Heart right ventricle (tissue), 16 donors: ENCODE measurements around the gene KCNJ5. TPM values are rescaled to one million over a fixed set of nuclear protein-coding genes. Genes with fewer than 3 reads are reported as not detected.

Source experiments
- ATAC-seq, 8 donors: fragments of 200-7000 bp; cut with Tn5 transposase; one replicate each; pipeline ENCODE4 v1.9.1; 2020; ENCODE audit warnings: mild to moderate bottlenecking in 8 of 8, moderate library complexity in 8 of 8, moderate number of reproducible peaks in 1 of 8
- DNase-seq, 2 donors: peaks; one replicate each; pipeline ENCODE4 v3.0.0-alpha.2; 2020
- H3K27ac ChIP-seq, 10 donors: fragments of 200-600 bp; sonication (generic) in 2 of 10; one replicate each; pipeline versions ENCODE4 v1.5.0 to v1.8.0; 2020 to 2022; ENCODE audit warnings: mild to moderate bottlenecking in 3 of 10
- H3K27me3 ChIP-seq, 7 donors: fragments of 200-600 bp; one replicate each; pipeline ENCODE4 v1.8.0; 2021 to 2022; ENCODE audit warnings: mild to moderate bottlenecking in 2 of 7
- H3K36me3 ChIP-seq, 9 donors: fragments of 200-600 bp; sonication (generic) in 1 of 9; one replicate each; pipeline versions ENCODE4 v1.5.0 to v1.8.0; 2020 to 2022; ENCODE audit warnings: mild to moderate bottlenecking in 2 of 9
- H3K4me1 ChIP-seq, 9 donors: fragments of 200-600 bp; sonication (generic) in 1 of 9; one replicate each; pipeline versions ENCODE4 v1.5.0 to v1.8.0; 2020 to 2022; ENCODE audit warnings: mild to moderate bottlenecking in 4 of 9
- H3K4me3 ChIP-seq, 10 donors: fragments of 200-600 bp; sonication (generic) in 2 of 10; one replicate each; pipeline versions ENCODE4 v1.5.0 to v1.8.0; 2020 to 2022; ENCODE audit warnings: mild to moderate bottlenecking in 7 of 10, moderate library complexity in 2 of 10
- H3K9me3 ChIP-seq, 11 donors: fragments of 200-600 bp in 10 of 11; sonication (generic) in 2 of 11; one replicate each; pipeline versions ENCODE4 v1.5.0 to v1.8.0; 2013 to 2022; ENCODE audit warnings: mild to moderate bottlenecking in 2 of 11, control low read depth in 1 of 11, moderate library complexity in 1 of 11
- CTCF ChIP-seq, 9 donors: fragments of 200-600 bp; sonication (generic) in 2 of 9; IDR thresholded peaks; one replicate each; pipeline versions ENCODE4 v1.5.0 to v1.8.0; 2021 to 2022; ENCODE audit warnings: antibody characterized with exemption in 9 of 9, mild to moderate bottlenecking in 5 of 9, moderate library complexity in 1 of 9
- WGBS, 2 donors: extraction: QIAGEN DNeasy Blood & Tissue Kit; methylation state at CpG; one replicate each; pipeline ENCODE4 v1.1.7; 2013; ENCODE audit warnings: inconsistent platforms in 1 of 2; 5-methylcytosine and 5-hydroxymethylcytosine counted together
- intact Hi-C, 10 donors: fragments of 100-400 bp; cut with DNase I; formaldehyde crosslinking; loops; one replicate each; pipeline versions ENCODE4 v1.11.1 to v1.14.2; 2022
- polyA plus RNA-seq, 2 donors: library from polyadenylated mRNA; stranded (reverse); fragments of 200-250 nt; gene quantifications; one replicate each; pipeline ENCODE4 v1.2.3, GENCODE V29; 2013
- total RNA-seq, 10 donors: library from RNA; stranded (reverse); fragmentation: NEBNext Ultra II Directional in 3 of 10; extraction: Animal tissue kit (Norgen Biotek cat#: 25700) in 3 of 10; gene quantifications; one replicate each; pipeline versions ENCODE4 v1.2.1 to v1.2.4, GENCODE V29; 2021 to 2023
- donor health status: Arrhythmogenic right ventricular cardiomyopathy.
- donor health status: ischemic (EF 13 %, LVEDD 7.1; RV severe dilation, severe dysfunction).
- donor health status: healthy with polysubstance abuse.
- donor health status: DM: no; HTN: yes; CAD: no.
- donor health status: DM: no; HTN: no; CAD: no.
- donor health status: ischemic (EF 25% LVEDD 6.9; RV normal size, moderate dysfunction).
- donor health status: ischemic (EF 25% LVEDD 5.7; RV mildly dilated, moderate dysfunction).
- donor health status: healthy.
- donor health status: DM: yes; HTN: yes; CAD: no.
- donor health status: Ischemic cardiomyopathy.
- donor health status: ischemic (EF 35%, LVEDD 5.7; RV mildly dilated, moderate dysfunction).
- donor health status: nonischemic (EF 11% LVEDD 7.7; RV severe dilation, severe dysfunction).
- donor health status: DM: yes; HTN: yes; CAD: no.
- donor health status: PGD.
- donor health status: ischemic (EF 29% LVEDD 5.4; RV normal size, mild dysfunction).
- donor health status: nonischemic (EF 23%, LVEDD 6.1; RV moderate dilation, normal function).

The KCNJ5 gene
- total and polyA plus RNA-seq, 12 donors: 1.2 to 32.1 (median 8.1) TPM

DNA sequence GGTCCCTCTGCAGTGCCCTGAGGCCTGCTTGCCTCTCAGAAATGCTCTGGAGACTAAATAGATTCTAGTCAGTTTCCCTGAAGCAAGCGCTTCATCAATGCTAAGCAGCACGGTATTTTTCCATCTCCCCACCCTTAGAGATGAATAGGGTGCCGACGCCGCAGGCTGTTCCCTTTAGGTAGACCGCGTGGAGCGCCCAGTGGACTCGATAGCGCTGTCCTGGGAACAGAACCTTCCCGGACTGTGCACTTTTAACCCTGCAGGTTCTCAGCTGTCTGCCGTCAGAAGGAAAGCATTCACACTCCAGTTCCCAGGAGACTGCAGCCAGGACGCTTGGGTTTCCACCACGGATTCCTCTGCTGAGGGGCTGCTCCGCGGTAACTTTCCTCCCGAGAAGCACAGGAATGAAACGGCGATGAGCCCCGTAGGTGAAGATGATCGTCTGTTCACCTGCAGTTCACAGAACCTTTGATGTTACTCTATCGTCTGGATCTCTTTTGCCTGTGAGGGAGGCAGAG is 15.0 kb upstream of the KCNJ5 start:
- Histone ChIP-seq H3K36me3 (no peaks in the 10 kb centered on the region), H3K4me3 (no peak overlapping the region), H3K9me3 (no peaks in the 10 kb centered on the region), H3K27me3 (peaks cover 0 to 20% (median 5%) of the 10 kb centered on the region in 7 donors), H3K4me1 (no peaks in the 10 kb centered on the region), H3K27ac (no peak overlapping the region)
- DNase-seq (no peak), ATAC-seq (no peak)
- no peak for TF ChIP-seq CTCF (IDR thresholded peaks at IDR 0.05)
- 86 to 88% methylated on average over 22 of the region's 22 CpGs for WGBS, 2 donors
- intact Hi-C loops: no loop called here

DNA sequence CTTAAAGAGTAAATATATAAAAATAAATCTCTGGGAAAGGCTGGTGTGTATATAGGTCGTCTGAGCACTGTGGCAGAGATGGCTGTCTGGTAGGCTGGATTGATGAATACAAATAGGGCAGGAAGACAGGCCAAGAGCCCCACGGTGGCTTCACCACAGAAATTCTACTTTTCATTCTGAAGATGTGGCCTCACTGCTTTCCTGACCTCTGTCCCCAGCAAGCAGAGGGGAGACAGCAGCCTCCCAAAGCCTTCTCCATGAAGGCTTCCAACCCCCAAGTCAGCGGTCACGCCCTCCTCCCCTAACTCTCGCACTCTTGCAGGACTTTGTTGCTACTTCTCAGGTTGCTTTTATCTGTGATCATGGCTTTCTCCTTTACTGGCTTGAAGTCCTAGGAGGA is 13.4 kb upstream of the KCNJ5 start:
- Histone ChIP-seq H3K9me3 (no peaks in the 10 kb centered on the region), H3K27ac (no peak overlapping the region), H3K4me1 (no peaks in the 10 kb centered on the region), H3K36me3 (no peaks in the 10 kb centered on the region), H3K27me3 (peaks cover 0 to 22% (median 6%) of the 10 kb centered on the region in 7 donors), H3K4me3 (no peak overlapping the region)
- ATAC-seq (no peak), DNase-seq (no peak)
- TF ChIP-seq CTCF (IDR thresholded peaks at IDR 0.05): no peak
- intact Hi-C loops: no loop called here
- 85 to 89% methylated on average over 5 of the region's 5 CpGs for WGBS, 2 donors

DNA sequence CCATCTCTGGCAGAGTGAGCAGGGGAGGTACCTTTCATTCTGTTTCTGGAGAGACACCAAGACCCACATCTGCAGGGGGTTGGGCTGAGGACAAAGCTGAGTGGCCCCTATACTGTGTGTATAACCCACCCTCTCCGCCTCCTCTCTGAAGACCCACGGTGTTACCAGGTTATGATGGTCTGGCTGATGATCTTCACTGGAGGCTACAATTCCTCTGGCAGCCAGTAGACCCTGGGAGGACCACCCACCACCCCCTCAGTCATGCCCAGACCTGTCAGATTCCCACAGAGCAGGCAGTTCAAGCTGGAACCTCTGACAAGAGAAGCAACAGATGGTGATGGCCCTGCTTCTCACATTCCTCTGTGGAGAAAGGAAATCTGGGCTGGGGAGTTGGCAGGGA is 12.7 kb upstream of the KCNJ5 start:
- TF ChIP-seq CTCF (IDR thresholded peaks at IDR 0.05): no peak
- Histone ChIP-seq H3K4me1 (no peaks in the 10 kb centered on the region), H3K9me3 (no peaks in the 10 kb centered on the region), H3K27me3 (peaks cover 0 to 28% (median 10%) of the 10 kb centered on the region in 7 donors), H3K4me3 (no peak overlapping the region), H3K36me3 (no peaks in the 10 kb centered on the region), H3K27ac (no peak overlapping the region)
- ATAC-seq (no peak), DNase-seq (no peak)
- WGBS, 2 donors: 88 to 93% methylated on average over 2 of the region's 2 CpGs
- intact Hi-C loops: no loop called here

GRCh38 chr11:128879817-128880216 is 11.3 kb upstream of the KCNJ5 start:
- Histone ChIP-seq H3K9me3 (no peaks in the 10 kb centered on the region), H3K27ac (no peak overlapping the region), H3K4me1 (peaks cover 0 to 2% (median 0%) of the 10 kb centered on the region in 9 donors), H3K4me3 (no peak overlapping the region), H3K27me3 (peaks cover 0 to 28% (median 10%) of the 10 kb centered on the region in 7 donors), H3K36me3 (no peaks in the 10 kb centered on the region)
- intact Hi-C loops: loop anchor here in 3 of 10 donors (5.0 to 10.0 kb wide), 3 partner anchors 77 to 1173 kb away; no protein-coding TSS in a partner anchor
- no peak for DNase-seq
- no peak for ATAC-seq
- WGBS, 2 donors: 86 to 90% methylated on average over 12 of the region's 12 CpGs
- TF ChIP-seq CTCF (IDR thresholded peaks at IDR 0.05): no peak
